Lower lobe of right lung (tissue), 2 donors: ENCODE results near the gene ZSWIM5. TPM values are rescaled to one million over a fixed set of nuclear protein-coding genes. Genes with fewer than 3 reads are reported as not detected.
A peak's percentile ranks its signal among the peaks of the same experiment; 100 is the strongest.
"Not testable (repeated sequence)": the region's sequence is repeated elsewhere in the genome, so short reads cannot be mapped to it uniquely, and the experiment has no call there.

ENCODE experiments used
- ATAC-seq, 2 donors: fragments of 200-7000 bp; cut with Tn5 transposase; one replicate each; pipeline ENCODE4 v1.9.1; 2020 to 2022; ENCODE audit warnings: mild to moderate bottlenecking in 2 of 2, moderate library complexity in 2 of 2
- DNase-seq: peaks from one replicate; pipeline ENCODE4 v3.0.0-alpha.2; 2020
- H3K27ac ChIP-seq: fragments of 200-600 bp; one replicate; pipeline ENCODE4 v1.8.0; 2022
- H3K27me3 ChIP-seq: fragments of 200-600 bp; one replicate; pipeline ENCODE4 v1.8.0; 2022; ENCODE audit warnings: low read depth
- H3K36me3 ChIP-seq: fragments of 200-600 bp; one replicate; pipeline ENCODE4 v1.8.0; 2022; ENCODE audit warnings: mild to moderate bottlenecking
- H3K4me1 ChIP-seq: fragments of 200-600 bp; one replicate; pipeline ENCODE4 v1.8.0; 2022
- H3K4me3 ChIP-seq: fragments of 200-600 bp; one replicate; pipeline ENCODE4 v1.8.0; 2022; ENCODE audit warnings: mild to moderate bottlenecking
- H3K9me3 ChIP-seq: fragments of 200-600 bp; one replicate; pipeline ENCODE4 v1.8.0; 2022
- CTCF ChIP-seq: fragments of 200-600 bp; IDR thresholded peaks from one replicate; pipeline ENCODE4 v1.8.0; 2022; ENCODE audit warnings: antibody characterized with exemption, mild to moderate bottlenecking
- intact Hi-C: fragments of 100-400 bp; cut with DNase I; formaldehyde crosslinking; loops from one replicate; pipeline ENCODE4 v1.11.0; 2022
- long read RNA-seq: library from polyadenylated mRNA; unstranded; transcript quantifications from one replicate; pipeline ENCODE4 v2.0.0, GENCODE V29; 2021
- total RNA-seq: library from RNA; stranded (reverse); fragmentation: NEBNext Ultra II Directional; extraction: Animal tissue kit (Norgen Biotek cat#: 25700); gene quantifications from one replicate; pipeline ENCODE4 v1.2.1, GENCODE V29; 2021
- donor health status: DM: no; HTN: yes; CAD: no; lungs with severe emphysema.

ZSWIM5 gene
- total RNA-seq: 3.6 TPM
- long read RNA-seq, partial matches to known transcripts: 0 of 5 reads
- long read RNA-seq, other reads (novel, unspliced or antisense): 5 of 5 reads

GRCh38 chr1:45205910-45206721 is at the start of gene ZSWIM5:
Gene ZSWIM5 (minus strand): TSS chr1:45206605. CDS start chr1:45206350, 255 bp downstream.
- no peak for TF ChIP-seq CTCF
- Histone ChIP-seq H3K4me3 (peak within 1 kb of the TSS; percentile 93), H3K9me3 (no peaks in the 10 kb centered on the region), H3K27ac (peak within 1 kb of the TSS; percentile 88), H3K4me1 (peaks cover 31% of the 10 kb centered on the region), H3K27me3 (no peaks in the 10 kb centered on the region), H3K36me3 (no peaks in the 10 kb centered on the region)
- ATAC-seq (peak; percentile 97 to 98), DNase-seq (peak; percentile 80)
- intact Hi-C loops: no loop called here

- no peak for ATAC-seq
- no peak for TF ChIP-seq CTCF
Measured at GRCh38 chr1:45254490-45254889, 48.1 kb upstream of the ZSWIM5 start.

GRCh38 chr1:45250544-45250943 is 44.1 kb upstream of the ZSWIM5 start:
- Histone ChIP-seq H3K9me3 (no peaks in the 10 kb centered on the region), H3K27me3 (no peaks in the 10 kb centered on the region), H3K4me1 (no peaks in the 10 kb centered on the region), H3K36me3 (no peaks in the 10 kb centered on the region), H3K27ac (no peak overlapping the region), H3K4me3 (no peak overlapping the region)
- intact Hi-C loops: no loop called here
- DNase-seq (no peak), ATAC-seq (no peak)
- no peak for TF ChIP-seq CTCF

More at GRCh38 chr1:45254490-45254889, 48.1 kb upstream of the ZSWIM5 start:
- Histone ChIP-seq H3K36me3 (no peaks in the 10 kb centered on the region), H3K27ac (no peak overlapping the region), H3K4me3 (no peak overlapping the region), H3K4me1 (no peaks in the 10 kb centered on the region), H3K27me3 (no peaks in the 10 kb centered on the region), H3K9me3 (peaks cover 10% of the 10 kb centered on the region)
- intact Hi-C loops: no loop called here
- DNase-seq: no peak

GRCh38 chr1:45248004-45248403 is 41.6 kb upstream of the ZSWIM5 start:
- H3K4me3 ChIP-seq, intact Hi-C loops, H3K27ac ChIP-seq, H3K4me1 ChIP-seq, ATAC-seq, H3K9me3 ChIP-seq, DNase-seq, H3K36me3 ChIP-seq, H3K27me3 ChIP-seq: not testable (repeated sequence)

- TF ChIP-seq CTCF: no peak
- Histone ChIP-seq H3K4me1 (no peaks in the 10 kb centered on the region), H3K36me3 (no peaks in the 10 kb centered on the region), H3K9me3 (no peaks in the 10 kb centered on the region), H3K27me3 (no peaks in the 10 kb centered on the region), H3K4me3 (no peak overlapping the region), H3K27ac (no peak overlapping the region)
- DNase-seq (no peak), ATAC-seq (peak in 1 of 2 donors; percentile 60)
- intact Hi-C loops: no loop called here
Measured at GRCh38 chr1:45246760-45247159, 40.4 kb upstream of the ZSWIM5 start.

- H3K36me3 ChIP-seq, H3K27me3 ChIP-seq, H3K9me3 ChIP-seq, H3K4me3 ChIP-seq, intact Hi-C loops, ATAC-seq, H3K27ac ChIP-seq, DNase-seq, H3K4me1 ChIP-seq: not testable (repeated sequence)
Measured at GRCh38 chr1:45246359-45246758, 40.0 kb upstream of the ZSWIM5 start.
